Stimulated activated CD8-positive, alpha-beta memory T cell treated with anti-CD3 and anti-CD28 coated beads, Interleukin-7, amount 100 ng/mL, for 48 hours (primary cell): Measurements from ENCODE around the gene SH2D4B.
"Not testable (repeated sequence)": the region's sequence is repeated elsewhere in the genome, so short reads cannot be mapped to it uniquely, and the experiment has no call there.

Experiments
- DNase-seq, 2 donors: peaks; one replicate each; pipeline ENCODE4 v3.0.0-alpha.2; 2020; ENCODE audit warnings: low read depth in 1 of 2; ENCODE audit errors: extremely low read depth in 1 of 2

Gene SH2D4B

DNA sequence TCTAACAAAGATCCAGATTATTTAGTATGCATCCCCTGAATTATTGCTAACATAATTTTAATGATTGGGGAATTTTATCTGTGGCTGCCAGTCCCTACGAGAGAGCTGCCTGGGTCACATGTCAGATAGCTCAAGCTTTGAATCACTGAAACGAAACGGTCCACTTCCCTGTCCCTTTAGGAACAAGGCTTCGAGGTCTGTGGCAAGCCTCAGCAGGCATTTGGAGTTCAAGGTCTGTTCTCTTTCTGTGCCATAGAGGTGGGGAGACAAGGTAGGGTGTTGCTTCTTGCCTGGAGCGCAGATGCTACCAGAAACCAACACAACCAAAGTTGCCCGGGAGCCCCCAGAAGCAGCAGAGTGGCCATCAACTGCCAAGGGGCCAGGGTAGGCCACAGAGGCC, 13.9 kb upstream of the SH2D4B start:
- DNase-seq, result no peak

DNA sequence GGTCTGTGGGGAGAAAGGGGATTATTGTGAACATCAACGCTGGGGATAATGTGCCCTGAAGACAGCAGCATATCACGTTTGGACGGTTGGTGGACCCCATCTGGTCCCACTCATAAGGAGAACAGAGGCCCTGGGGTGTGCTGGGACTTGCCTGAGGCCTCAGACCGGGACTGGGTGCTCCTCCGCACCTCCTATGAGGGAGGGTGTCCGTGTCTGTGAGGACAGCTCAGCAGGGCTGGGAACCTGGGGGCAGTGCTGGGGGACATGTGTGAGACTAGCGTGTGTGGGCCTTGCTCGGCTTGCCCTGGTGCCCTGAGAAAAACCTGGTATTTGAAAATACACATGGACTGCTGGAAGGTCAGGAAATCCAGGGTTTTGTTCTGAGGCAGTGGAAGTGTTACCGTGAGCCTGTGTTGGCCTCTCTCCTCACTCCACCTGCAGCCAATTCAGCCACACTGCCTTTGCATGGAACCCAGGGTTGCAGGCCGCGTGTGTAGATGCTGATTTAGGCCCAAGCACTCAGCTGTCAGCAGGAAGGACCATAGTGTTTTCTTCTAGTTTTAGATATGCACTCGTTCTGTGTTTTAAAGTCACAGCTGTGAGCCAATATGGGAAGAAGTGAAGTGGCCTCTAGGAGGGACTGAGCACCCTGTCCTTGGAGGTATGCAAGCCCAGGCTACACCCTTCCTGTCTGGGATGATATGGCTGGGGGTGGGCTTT, 13.4 kb upstream of the SH2D4B start:
- no peak for DNase-seq

DNA sequence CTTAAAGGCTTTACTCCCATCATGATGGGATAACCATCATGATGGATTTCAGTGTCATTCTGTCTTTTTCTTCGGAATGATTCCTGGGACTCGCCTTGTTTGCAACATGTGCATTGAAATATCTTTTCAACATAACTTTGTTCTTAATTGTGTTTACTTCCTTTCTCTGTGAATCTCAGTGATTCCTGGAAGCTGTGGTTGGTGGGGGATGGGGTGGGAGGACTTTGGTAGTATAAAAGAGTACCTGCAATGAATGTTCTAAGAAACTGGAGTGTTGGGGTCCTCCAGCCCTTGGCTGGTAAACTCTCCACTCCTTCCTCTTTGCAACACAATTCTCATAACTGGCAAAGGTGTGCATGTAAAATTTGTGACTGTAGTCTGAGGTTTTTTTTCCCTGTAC, 11.5 kb upstream of the SH2D4B start:
- no peak for DNase-seq

DNA sequence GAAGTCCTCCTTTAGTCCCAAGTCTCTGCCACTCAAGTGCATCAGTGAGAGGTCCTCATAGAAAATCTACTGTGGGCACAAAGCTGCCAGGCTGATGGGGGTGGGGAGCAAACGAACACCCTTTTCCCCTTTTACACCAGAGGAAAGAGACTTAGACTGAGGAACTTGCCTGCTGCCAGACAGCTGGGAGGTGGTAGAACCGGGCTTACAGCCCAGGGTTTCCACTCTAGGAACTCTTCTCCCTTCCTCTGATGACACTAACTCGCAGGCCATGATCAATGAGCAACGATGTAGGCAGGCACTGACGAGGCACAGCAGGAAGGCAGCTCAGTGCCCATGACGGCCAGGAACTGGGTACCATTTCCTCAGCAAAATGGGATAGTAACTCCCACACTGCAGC, 11.0 kb upstream of the SH2D4B start:
- DNase-seq, result no peak

DNA sequence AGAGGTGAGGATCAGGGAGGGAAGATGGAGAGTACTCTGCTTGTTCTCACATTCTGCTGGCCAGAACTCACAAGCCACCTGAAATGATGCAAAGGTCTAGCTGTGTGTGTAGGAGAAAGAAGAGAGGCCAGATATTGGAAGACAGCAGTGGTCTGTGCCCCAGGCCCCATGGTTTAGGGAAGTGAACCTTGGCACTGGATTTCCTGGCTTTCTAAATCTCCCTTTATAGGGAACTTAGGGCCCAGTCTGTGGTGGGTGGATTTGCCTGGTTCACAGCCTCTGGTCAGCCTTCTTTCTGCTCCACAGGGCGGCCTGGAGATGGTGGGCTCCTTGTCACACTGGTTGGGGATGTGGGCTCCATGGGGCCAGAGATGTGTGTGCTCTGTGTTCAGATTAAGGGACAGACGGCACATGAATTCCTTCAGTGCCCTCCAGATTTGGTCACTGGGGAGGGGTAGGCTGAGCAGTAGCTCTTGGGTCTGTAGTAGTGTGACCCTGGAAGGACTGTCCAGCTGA, 9.5 kb upstream of the SH2D4B start:
- DNase-seq, result no peak

DNA sequence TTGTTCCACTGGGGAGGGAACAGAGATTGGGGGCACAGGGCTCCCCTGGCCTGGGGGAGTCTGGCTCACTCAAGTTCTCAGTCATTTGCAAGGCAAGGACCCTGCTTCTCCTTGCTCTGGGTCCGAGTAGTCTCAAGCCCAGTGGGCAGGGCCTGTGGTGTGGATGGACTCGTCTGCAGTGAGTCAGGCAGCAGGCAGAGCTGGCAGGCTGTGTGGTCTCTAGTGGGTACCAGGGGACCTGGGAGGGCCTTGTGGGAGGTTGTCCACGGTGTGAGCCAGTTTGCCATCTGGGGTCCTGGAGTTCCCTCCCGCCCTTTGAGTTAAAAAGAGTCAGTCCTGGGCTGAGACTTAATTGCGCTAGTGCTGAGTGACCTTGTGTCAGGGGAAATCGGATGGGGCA, 8.8 kb upstream of the SH2D4B start:
- DNase-seq, result no peak

DNA sequence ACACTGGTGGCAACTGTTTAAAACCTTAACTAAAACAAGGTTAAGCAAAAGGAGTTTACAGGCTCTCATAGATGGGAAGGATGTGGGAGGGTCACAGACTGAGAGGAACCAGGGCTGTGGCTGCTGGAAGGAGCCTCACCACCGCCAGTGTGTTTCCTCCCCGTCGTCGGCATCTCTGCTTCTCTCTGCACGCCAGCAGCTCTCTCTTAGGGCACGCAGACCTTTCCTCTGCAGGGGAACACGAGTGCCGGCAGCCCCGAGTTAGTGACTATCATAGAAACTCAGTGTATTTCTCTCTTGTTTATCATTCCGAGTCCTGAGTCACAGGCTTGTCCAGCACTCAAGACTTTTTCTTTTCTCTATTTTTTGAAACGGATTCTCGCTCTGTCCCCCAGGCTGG, 8.1 kb upstream of the SH2D4B start:
- DNase-seq, result no peak

DNA sequence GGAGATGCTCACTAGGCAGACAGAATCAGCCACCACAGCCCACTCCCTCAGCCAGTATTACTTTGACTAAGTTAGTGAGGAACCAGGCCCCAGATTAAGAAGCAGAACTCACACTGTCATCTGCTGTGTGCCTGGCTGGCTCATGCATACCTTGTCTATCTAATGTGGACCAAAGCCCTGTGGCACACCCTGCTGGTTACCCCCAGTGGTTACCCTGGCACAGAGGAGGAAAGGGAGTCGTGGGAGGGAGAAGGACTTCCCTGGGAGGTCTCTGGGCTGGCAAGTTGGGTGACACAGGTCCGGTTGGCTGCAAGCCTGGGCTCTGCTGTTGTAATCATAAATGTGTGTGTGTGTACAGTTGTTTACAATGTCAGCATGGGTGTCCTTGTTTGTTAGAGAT, 7.5 kb upstream of the SH2D4B start:
- DNase-seq, result peak in 1 of 2 donors; percentile 56

DNA sequence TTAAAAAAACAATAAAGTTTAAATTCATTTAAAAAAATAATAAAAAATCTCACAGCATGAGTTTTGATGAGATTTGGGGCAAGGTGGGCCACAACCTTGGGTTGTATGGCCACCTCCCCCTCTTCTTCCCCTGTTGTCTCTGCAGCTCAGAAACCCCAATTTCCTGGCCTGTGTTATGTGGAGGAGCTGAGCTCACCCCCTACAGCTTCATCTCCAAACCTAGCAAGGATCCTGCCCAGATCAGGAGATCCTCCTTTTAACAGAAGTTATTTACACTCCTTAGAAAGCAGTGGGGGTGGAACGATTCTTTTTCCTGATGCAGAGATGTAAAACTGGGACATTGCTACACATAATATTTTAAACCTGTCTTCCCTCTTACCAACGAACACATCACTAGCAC, 6.9 kb upstream of the SH2D4B start:
- DNase-seq, result no peak

DNA sequence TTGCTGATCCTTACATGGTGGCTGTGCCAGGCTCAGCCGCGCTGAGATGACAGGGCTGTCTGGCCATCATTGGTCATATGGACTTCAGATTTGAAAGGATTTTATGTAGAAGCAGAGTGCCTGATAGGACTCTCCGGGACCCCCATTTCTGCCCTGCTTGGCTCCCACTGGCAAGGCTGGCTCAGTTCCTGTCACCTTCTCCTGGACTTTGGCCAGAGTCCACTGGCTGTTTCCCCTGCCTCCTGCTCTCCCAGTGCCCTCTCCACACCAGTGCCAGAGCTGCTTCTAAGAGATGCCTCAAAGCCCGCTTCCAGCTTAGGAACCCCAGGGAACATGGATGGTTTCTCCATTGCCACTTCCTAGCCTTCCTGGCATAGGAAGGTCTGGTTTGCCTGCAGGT, 5.1 kb upstream of the SH2D4B start:
- no peak for DNase-seq

DNA sequence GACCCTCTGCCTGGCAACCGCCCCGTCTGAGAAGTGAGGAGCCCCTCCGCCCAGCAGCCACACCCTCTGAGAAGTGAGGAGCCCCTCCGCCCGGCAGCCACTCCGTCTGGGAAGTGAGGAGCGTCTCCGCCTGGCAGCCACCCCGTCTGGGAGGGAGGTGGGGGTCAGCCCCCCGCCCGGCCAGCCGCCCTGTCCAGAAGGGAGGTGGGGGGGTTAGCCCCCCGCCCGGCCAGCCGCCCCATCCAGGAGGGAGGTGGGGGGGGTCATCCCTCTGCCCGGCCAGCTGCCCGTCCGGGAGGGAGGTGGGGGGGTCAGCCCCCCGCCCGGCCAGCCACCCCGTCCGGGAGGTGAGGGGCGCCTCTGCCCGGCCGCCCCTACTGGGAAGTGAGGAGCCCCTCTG, 3.6 kb upstream of the SH2D4B start:
- DNase-seq, result not testable (repeated sequence)

DNA sequence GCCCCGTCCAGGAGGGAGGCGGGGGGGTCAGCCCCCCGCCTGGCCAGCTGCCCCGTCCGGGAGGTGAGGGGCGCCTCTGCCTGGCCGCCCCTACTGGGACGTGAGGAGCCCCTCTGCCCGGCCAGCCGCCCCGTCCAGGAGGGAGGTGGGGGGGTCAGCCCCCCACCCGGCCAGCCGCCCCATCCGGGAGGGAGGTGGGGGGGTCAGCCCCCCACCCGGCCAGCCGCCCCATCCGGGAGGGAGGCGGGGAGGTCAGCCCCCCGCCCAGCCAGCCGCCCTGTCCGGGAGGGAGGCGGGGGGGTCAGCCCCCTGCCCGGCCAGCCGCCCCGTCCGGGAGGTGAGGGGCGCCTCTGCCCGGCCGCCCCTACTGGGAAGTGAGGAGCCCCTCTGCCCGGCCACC, 3.1 kb upstream of the SH2D4B start:
- DNase-seq, result not testable (repeated sequence)

DNA sequence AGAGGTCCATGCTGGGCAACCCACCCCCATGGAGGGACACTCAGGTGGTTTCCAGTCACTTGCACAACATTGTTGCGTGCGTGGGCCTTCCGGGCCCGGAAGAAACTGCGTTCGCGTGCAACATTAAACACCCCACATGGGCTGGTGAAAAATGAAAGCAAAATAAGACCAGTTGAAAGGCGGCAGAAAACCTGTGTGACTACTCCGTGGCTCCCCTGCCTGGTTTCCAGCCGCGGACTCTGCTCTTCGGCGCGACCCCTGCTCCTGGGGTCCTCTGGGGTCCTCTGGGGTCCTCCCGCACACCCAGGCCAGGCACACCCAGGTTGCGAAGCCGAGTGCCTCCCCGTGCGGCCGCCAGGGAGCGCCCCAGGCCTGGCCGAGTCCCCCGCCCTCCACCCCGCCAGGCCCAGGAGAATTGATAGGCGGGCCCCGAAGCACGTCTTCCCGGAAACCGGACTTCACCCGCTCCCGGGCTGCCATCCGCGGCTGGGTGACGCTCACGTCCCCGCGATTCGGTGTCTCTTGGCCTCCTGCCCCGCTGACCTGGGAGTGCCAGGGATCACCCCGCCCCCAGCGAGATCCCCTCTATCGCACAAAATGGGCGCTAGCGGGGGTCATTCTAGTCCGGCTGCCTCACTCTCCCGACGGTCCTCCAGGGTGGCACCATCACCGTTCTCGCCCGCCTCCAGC, 1.9 kb upstream of the SH2D4B start:
- peak; percentile 65 to 70 for DNase-seq

DNA sequence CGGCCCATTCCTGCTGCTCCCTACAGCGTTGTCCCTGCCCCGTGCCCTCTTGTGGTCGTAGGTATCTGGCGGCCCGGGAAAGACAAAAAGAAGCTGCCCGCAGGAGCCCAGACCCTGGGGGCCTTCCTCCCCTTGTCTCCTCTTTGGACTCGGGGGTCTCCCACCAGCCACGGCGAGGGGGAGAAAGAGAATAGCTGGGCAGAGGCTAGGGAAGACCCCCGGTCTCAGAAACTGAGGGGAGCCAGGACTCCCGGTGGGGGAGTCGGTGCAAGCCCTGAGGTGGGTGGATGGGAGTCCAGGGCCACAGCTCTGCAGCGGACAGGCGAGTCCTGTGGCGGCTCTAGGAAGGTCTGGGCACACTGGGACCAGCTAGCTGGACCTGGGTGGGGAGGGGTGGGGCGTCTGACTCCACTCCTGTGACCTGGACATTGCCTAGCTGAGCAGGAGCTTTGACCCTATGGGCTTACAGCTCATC, 1.3 kb upstream of the SH2D4B start:
- DNase-seq, result no peak

DNA sequence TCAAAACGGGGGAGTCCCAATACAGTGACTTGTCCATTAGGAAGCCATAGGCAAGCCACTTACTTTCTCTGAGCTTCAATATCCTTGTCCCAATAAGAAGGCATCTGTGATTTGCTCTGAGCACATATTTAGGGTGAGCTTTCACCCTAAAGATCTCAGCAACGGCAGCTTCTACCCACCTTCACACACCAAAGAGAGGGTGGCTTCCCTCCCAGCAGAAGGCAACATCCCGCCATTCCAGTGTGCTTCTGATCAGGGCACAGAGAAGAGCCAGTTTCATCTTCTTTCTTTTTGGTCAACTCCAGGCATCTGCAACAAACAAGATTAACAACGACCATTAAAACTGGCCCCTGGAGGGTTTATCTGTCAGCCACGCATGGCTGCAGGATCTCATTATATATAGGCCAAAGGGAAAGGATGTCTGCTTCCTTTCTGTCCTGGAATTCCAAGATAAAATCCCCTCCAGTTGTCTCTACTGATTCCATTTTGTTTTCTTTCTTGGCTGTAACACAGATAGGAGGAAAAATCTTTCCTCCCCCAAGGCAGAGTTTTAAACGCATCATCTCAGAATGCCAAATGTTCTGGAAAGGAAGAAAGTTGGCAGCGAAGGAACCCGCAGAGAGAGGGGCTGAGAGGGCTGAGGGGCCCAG, 491 bp upstream of the SH2D4B start:
- no peak for DNase-seq

DNA sequence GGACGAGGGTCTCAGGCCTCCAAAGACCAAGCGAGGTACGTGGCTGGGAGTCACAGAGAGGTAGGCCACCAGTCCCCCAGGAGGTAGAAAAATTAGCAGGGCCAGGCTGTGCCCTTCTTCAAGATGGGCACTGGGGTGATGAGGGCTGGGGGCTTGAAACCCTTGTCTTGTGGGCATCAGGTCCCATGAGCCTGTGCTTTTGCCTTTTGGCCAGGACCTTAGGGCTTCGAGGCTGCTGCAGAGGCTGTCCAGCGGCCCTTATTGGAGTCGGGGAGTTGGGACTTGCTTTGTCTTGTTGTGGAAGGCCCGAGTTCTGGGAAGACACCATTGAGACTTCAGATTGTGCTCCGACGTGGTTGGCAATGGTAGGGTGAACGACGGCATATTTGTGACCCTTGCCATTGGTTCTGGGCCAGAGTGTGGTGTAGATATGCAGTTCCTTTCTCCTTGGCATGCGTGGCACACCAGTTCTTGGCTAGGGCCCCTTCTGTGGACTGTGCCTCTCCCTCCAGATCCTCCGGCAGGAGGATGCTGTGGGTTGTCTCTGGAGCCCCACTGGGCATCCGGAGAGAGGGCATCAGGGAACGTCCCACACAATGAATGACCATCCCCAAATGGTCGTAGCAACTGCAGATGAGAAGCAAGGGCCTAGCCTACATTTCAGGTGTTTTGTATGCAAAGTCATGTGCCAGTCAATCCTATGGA, 931 bp downstream of the SH2D4B start:
- DNase-seq, result no peak

DNA sequence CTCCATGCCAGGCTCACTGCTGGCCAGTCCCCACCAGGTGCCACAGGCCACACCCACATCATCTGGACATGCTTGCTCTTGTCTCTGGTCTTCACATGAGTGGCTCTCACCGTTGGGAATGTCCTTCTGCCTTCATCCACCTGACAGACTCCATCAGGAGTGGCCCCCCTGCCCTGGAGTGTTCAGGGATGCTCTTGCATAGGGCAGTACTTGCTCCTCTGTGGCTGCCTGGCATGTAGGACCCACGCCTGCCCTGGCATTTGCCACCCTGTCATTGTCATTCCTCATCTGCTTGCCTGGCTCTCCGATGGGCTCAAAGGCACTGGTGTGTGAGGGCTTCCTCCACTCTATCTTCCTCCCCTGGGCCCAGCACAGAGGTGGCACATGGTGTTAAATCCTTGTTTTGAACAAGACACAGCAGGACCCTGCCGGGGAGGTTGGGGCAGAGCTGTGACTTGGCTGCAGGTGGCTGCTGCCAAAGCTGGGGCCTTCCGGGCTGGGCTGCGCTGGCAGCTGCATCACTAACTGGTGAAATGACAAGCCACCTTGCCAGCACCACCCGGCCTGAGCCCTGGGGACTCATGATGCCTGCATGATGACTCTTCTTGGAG, 1.8 kb downstream of the SH2D4B start:
- DNase-seq, result no peak

DNA sequence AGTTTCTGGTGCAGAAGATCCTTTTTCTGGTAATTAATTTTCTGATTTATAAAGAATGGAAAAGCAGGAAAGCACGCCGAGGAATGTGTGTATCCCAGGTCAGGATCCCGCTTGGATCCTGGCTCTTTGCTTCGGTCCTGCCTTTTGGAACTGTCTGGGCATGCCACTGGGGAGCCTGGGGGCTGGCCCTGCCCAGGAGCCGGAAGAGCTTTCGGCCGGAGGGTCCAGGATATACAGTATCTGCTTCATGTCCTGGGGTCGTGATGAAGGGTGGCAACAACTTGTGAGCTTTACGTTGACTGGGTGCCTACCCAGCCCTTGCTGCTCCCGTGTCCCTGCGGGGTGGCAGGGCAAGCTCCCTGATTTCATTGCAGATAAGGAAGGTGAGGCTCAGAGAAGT, 2.4 kb downstream of the SH2D4B start:
- DNase-seq, result no peak

DNA sequence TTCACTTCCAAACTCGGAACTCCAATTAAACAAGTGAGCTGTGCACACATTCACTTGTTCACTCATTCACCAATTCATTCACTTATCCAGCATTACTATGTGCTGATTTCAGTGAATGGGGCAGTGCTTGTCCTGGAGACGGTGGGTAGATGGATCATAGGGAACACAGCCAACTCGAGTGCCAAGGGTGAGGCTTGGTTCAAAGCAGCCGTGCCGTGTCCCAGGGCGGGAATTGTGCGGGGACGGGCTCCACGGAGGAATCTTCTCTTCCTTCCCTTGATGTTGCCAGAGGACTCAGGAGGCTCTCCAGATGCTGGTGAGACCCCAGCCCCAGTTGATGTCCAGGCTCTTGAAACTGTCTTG, 2.9 kb downstream of the SH2D4B start:
- DNase-seq, result no peak

DNA sequence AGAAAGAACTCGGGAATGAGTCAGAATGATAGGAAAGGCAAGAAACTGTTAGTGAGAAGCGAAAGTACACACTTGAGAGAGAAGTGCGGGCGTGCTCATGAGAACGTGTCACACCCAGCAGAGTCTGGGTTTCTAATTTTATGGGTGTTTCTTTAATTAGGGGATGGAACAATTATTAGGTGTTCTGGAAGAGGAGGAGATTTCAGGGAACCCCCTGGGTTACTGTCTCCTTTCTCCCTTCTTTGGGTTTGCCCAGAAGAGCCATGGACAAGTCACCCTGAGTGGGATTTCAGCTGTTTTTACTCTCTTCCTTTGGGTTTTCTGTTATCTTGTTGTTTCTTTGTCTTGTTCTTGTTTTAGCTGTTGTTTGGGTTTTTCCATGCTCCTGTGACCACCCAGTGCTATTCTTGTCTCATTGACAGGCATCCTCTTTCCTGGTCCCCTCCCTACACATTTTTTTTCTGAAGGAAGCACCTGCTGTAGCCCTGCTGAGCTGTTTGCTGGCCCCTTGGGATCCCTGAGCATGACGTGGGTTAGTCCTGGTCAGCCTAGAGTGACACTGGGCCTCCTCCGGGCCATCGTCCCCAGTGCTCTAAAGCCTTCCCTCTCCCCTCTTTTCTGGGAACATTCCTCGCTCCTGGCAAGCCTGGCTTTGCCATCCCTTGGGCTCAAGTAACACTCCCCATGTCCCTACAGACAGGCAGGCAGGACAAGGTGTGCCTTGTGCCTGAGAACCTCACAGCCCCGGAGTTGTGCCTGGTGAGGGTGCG, 3.5 kb downstream of the SH2D4B start:
- DNase-seq, result no peak
